BJ (cell line): Measurements from ENCODE around the gene AKAP11. TPM values are rescaled to one million over a fixed set of nuclear protein-coding genes. Genes with fewer than 3 reads are reported as not detected.

Experiments
- CTCF ChIA-PET: fragments of 350-600 bp; formaldehyde crosslinking; extraction: SDS; loops from one replicate; lab custom pipeline; 2021; ENCODE audit warnings: antibody characterized with exemption, inconsistent platforms; lab: Yijun Ruan, JAX
- POLR2A ChIA-PET: fragments of 300-600 bp; sonication (Branson Sonifier 250); formaldehyde crosslinking; extraction: SDS; loops from one replicate; lab custom pipeline; 2021; ENCODE audit warnings: antibody characterized with exemption; lab: Charles Lee
- DNase-seq: peaks from one replicate; pipeline ENCODE4 v3.0.0-alpha.2; 2011; ENCODE audit warnings: low read depth
- H3K27me3 ChIP-seq: 2 replicates; pipeline ENCODE4 v1.6.0; 2011; ENCODE audit warnings: low read length; ENCODE audit not compliant: control insufficient read depth, insufficient read depth
- H3K36me3 ChIP-seq: 2 replicates; pipeline ENCODE4 v1.5.1; 2011; ENCODE audit warnings: low read length; ENCODE audit not compliant: control insufficient read depth, insufficient read depth
- H3K4me3 ChIP-seq: 2 replicates; pipeline ENCODE4 v1.5.1; 2011; ENCODE audit warnings: low read depth, mild to moderate bottlenecking, control low read depth, low read length
- polyA plus RNA-seq: library from polyadenylated mRNA; depleted of rRNA; stranded (reverse); fragments of >200 nt; gene quantifications from 2 replicates; pipeline ENCODE4 v1.2.3, GENCODE V29; 2011
- TF ChIP-seq, protein P1 (sequence below): IDR thresholded peaks from 2 replicates; pipeline ENCODE4 v1.5.1; 2011; ENCODE audit warnings: low read depth, mild to moderate bottlenecking, control low read depth, inconsistent platforms, low read length, moderate library complexity; ENCODE audit not compliant: insufficient read depth

Gene AKAP11
- polyA plus RNA-seq, 1 experiment: 9.3 TPM

DNA sequence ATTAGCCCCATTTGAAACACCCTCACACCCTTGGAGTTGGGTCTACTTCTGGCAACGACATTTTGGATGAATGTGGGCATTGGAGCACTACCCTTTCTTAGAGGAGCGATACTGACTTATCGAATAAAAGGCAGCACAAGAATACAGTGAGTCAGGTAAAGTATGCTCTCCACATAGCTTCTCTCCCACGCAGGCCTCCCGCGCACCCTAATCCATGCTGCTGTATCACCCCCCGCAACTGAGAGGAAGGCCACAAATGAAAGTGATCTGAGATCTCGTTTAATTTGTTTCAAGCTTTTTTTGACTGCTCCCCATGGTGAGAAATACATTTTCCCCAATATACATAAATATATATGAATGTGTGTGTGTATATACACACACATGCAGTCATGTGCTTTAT lies 25.4 kb upstream of the AKAP11 start:
- Histone ChIP-seq H3K4me3 (no peak overlapping the region), H3K27me3 (no peaks in the 10 kb centered on the region), H3K36me3 (no peaks in the 10 kb centered on the region)
- no peak for DNase-seq
- ChIA-PET POLR2A (no interaction called here), CTCF (no interaction called here)
- TF ChIP-seq, protein P1, sequence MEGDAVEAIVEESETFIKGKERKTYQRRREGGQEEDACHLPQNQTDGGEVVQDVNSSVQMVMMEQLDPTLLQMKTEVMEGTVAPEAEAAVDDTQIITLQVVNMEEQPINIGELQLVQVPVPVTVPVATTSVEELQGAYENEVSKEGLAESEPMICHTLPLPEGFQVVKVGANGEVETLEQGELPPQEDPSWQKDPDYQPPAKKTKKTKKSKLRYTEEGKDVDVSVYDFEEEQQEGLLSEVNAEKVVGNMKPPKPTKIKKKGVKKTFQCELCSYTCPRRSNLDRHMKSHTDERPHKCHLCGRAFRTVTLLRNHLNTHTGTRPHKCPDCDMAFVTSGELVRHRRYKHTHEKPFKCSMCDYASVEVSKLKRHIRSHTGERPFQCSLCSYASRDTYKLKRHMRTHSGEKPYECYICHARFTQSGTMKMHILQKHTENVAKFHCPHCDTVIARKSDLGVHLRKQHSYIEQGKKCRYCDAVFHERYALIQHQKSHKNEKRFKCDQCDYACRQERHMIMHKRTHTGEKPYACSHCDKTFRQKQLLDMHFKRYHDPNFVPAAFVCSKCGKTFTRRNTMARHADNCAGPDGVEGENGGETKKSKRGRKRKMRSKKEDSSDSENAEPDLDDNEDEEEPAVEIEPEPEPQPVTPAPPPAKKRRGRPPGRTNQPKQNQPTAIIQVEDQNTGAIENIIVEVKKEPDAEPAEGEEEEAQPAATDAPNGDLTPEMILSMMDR: no peak

DNA sequence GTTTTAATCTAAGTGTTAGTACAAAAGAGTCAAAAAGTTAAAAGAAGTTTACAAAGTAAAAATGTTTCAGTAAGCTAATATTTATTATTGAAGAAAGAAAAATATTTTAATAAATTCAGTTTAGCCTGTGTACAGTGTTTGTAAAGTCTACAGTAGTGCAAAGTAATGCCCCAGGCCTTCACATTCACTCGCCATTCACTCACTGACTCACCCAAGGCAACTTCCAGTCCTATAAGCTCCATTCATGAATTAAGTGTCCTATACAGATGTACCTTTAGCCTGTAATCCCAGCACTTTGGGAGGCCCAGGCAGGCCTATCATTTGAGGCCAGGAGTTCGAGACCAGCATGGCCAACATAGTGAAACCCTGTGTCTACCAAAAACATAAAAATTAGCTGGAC lies 24.1 kb upstream of the AKAP11 start:
- ChIA-PET CTCF (no interaction called here), POLR2A (no interaction called here)
- Histone ChIP-seq H3K4me3 (no peak overlapping the region), H3K36me3 (no peaks in the 10 kb centered on the region), H3K27me3 (no peaks in the 10 kb centered on the region)
- no peak for DNase-seq
- TF ChIP-seq, protein P1: no peak

DNA sequence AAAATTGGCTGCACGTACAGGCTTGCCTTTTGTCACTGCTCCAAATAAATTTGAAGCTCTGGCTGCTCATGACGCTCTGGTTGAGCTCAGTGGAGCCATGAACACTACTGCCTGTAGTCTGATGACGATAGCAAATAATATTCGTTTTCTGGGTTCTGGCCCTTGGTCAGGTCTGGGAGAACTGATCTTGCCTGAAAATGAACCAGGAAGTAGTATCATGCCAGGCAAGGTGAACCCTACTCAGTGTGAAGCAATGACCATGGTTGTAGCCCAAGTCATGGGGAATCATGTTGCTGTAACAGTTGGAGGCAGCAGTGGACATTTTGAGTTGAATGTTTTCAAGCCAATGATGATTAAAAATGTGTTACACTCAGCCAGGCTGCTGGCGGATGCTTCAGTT lies 16.1 kb upstream of the AKAP11 start:
- TF ChIP-seq, protein P1: no peak
- H3K36me3 ChIP-seq: no peaks in the 10 kb centered on the region
- ChIA-PET CTCF (no interaction called here), POLR2A (no interaction called here)
- no peak overlapping the region for H3K4me3 ChIP-seq
- H3K27me3 ChIP-seq: no peaks in the 10 kb centered on the region
- no peak for DNase-seq

DNA sequence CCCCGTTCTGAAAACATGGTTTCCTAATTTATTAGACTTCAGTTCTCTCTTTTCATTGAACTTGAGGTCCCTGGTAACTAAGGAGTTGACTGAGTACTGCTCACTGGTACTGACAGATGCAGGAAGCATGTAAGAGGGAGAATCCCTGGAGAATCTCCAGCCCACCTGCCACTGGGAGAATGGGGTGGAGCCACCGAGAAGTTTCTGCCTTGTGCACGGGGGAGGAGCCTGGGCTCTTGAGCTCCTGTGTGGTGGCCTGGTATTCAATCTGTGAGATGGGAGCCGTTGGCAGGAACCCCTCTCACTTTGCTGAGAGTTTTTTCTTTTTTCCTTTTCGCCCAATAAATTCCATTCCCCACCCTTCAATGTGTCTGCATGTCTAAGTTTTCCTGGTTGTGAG lies 13.2 kb upstream of the AKAP11 start:
- Histone ChIP-seq H3K27me3 (peaks cover 2% of the 10 kb centered on the region; the same call in 1 of the 2 replicates), H3K4me3 (no peak overlapping the region), H3K36me3 (no peaks in the 10 kb centered on the region)
- ChIA-PET CTCF (no interaction called here), POLR2A (no interaction called here)
- TF ChIP-seq, protein P1: no peak
- DNase-seq: no peak

DNA sequence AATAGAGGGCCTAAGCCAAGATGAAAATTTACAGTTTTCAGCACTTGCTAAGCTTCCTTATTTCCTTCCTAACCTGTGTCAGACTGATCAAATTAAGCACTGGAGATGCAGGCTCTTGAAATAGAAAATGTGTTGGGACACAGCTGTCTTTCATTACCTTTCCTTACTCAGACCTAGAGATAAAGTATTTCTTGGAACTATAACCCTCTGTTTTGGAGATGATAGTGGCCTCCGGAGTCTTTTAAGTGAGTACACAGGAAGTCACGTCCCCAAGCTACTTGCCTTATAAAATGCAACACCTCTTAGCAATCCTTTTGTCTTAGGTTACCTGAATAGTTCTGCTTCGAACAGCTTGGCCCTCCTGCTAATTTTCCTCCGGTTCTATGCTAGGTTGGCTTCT lies 12.4 kb upstream of the AKAP11 start:
- ChIA-PET CTCF (no interaction called here), POLR2A (no interaction called here)
- no peak for DNase-seq
- Histone ChIP-seq H3K36me3 (no peaks in the 10 kb centered on the region), H3K4me3 (no peak overlapping the region), H3K27me3 (peaks cover 2% of the 10 kb centered on the region; the same call in 1 of the 2 replicates)
- TF ChIP-seq, protein P1: no peak
